GM23338 (cell line): ENCODE results near the gene MYADM. TPM values are rescaled to one million over a fixed set of nuclear protein-coding genes. Genes with fewer than 3 reads are reported as not detected.

ENCODE experiments used
- ATAC-seq: fragments of 200-7000 bp; cut with Tn5 transposase; 3 replicates; pipeline ENCODE4 v1.9.1; 2020
- DNase-seq: peaks from one replicate; pipeline ENCODE4 v3.0.0-alpha.2; 2015; ENCODE audit warnings: low spot score
- H2AFZ ChIP-seq: fragments of 200-600 bp; sonication (generic); 2 replicates; pipeline ENCODE4 v1.8.0; 2016; ENCODE audit warnings: antibody characterized with exemption, mild to moderate bottlenecking, moderate library complexity
- H3F3A ChIP-seq: fragments of 200-600 bp; sonication (generic); replicated peaks from 2 replicates; pipeline ENCODE4 v1.8.0; 2017; ENCODE audit warnings: antibody characterized with exemption, mixed run types, low read depth
- H3K27ac ChIP-seq: fragments of 200-600 bp; sonication (generic); 2 replicates; pipeline ENCODE4 v1.6.1; 2016; ENCODE audit warnings: low read depth
- H3K27me3 ChIP-seq: fragments of 200-600 bp; sonication (generic); 2 replicates; pipeline ENCODE4 v1.8.0; 2016; ENCODE audit warnings: mild to moderate bottlenecking, mixed run types, moderate library complexity; ENCODE audit not compliant: insufficient read depth
- H3K36me3 ChIP-seq: fragments of 200-600 bp; sonication (generic); 2 replicates; pipeline ENCODE4 v1.8.0; 2016; ENCODE audit warnings: mild to moderate bottlenecking; ENCODE audit not compliant: insufficient read depth
- H3K4me1 ChIP-seq: fragments of 200-600 bp; sonication (generic); 2 replicates; pipeline ENCODE4 v1.8.0; 2016; ENCODE audit warnings: mild to moderate bottlenecking, moderate library complexity; ENCODE audit not compliant: insufficient read depth
- H3K4me2 ChIP-seq: fragments of 200-600 bp; sonication (generic); 2 replicates; pipeline ENCODE4 v1.7.1; 2017; ENCODE audit warnings: mixed run types
- H3K4me3 ChIP-seq: fragments of 200-600 bp; sonication (generic); 2 replicates; pipeline ENCODE4 v1.6.1; 2016; ENCODE audit warnings: mixed run types
- H3K79me2 ChIP-seq: fragments of 200-600 bp; sonication (generic); replicated peaks from 2 replicates; pipeline ENCODE4 v1.8.0; 2017; ENCODE audit warnings: mild to moderate bottlenecking; ENCODE audit not compliant: insufficient read depth
- H3K9me2 ChIP-seq: fragments of 200-600 bp; sonication (generic); 2 replicates; pipeline ENCODE4 v1.8.0; 2017; ENCODE audit not compliant: insufficient read depth
- H4K20me1 ChIP-seq: fragments of 200-600 bp; sonication (generic); replicated peaks from 2 replicates; pipeline ENCODE4 v1.8.0; 2017; ENCODE audit warnings: mild to moderate bottlenecking; ENCODE audit not compliant: insufficient read depth
- H3K27ac Mint-ChIP-seq: 2 replicates; pipeline ENCODE4 v1.8.0; 2020; ENCODE audit warnings: inconsistent platforms, mild to moderate bottlenecking, moderate library complexity, mixed read lengths
- H3K27me3 Mint-ChIP-seq: 3 replicates; pipeline ENCODE4 v1.8.0; 2022; ENCODE audit warnings: low read depth, mild to moderate bottlenecking, moderate library complexity, mixed read lengths, inconsistent platforms; ENCODE audit not compliant: insufficient read depth, poor library complexity
- H3K36me3 Mint-ChIP-seq: 3 replicates; pipeline ENCODE4 v1.8.0; 2021; ENCODE audit warnings: low read depth, mild to moderate bottlenecking, inconsistent platforms, moderate library complexity, mixed read lengths
- H3K4me1 Mint-ChIP-seq: 3 replicates; pipeline ENCODE4 v1.8.0; 2020; ENCODE audit warnings: mild to moderate bottlenecking, inconsistent platforms, mixed read lengths
- H3K4me3 Mint-ChIP-seq: 3 replicates; pipeline ENCODE4 v1.8.0; 2021; ENCODE audit warnings: moderate library complexity, mild to moderate bottlenecking, inconsistent platforms, mixed read lengths
- H3K9me3 Mint-ChIP-seq: 3 replicates; pipeline ENCODE4 v1.8.0; 2020; ENCODE audit warnings: moderate library complexity, mild to moderate bottlenecking, inconsistent platforms, mixed read lengths
- CREB1 ChIP-seq: fragments of 250-450 bp; sonication (Bioruptor Pico); IDR thresholded peaks from 2 replicates; pipeline ENCODE4 v1.5.0; 2020; ENCODE audit warnings: low read depth, mild to moderate bottlenecking, moderate library complexity
- ETS1 ChIP-seq: IDR thresholded peaks from 2 replicates; pipeline ENCODE4 v1.6.1; 2016; ENCODE audit warnings: antibody characterized with exemption
- EZH2 ChIP-seq: fragments of 200-600 bp; sonication (generic); IDR thresholded peaks from one replicate; pipeline ENCODE4 v1.8.0; 2017; ENCODE audit warnings: antibody characterized with exemption, mild to moderate bottlenecking, low read depth; ENCODE audit not compliant: unreplicated experiment
- EZH2phosphoT487 ChIP-seq: fragments of 200-600 bp; sonication (generic); IDR thresholded peaks from one replicate; pipeline ENCODE4 v1.8.1; 2018; ENCODE audit warnings: antibody characterized with exemption; ENCODE audit not compliant: unreplicated experiment
- JUNB ChIP-seq: IDR thresholded peaks from one replicate; pipeline ENCODE4 v1.6.1; 2016; ENCODE audit warnings: antibody characterized with exemption; ENCODE audit not compliant: unreplicated experiment
- NANOG ChIP-seq: IDR thresholded peaks from 2 replicates; pipeline ENCODE4 v1.6.1; 2016; ENCODE audit warnings: antibody characterized with exemption, borderline replicate concordance
- POLR2AphosphoS5 ChIP-seq: IDR thresholded peaks from 2 replicates; pipeline ENCODE4 v1.6.1; 2016; ENCODE audit warnings: antibody characterized with exemption, low read depth
- STAT1 ChIP-seq: IDR thresholded peaks from one replicate; pipeline ENCODE4 v1.6.1; 2016; ENCODE audit warnings: antibody characterized with exemption; ENCODE audit not compliant: unreplicated experiment
- ZNF114 ChIP-seq: fragments of 250-450 bp; sonication (Bioruptor Pico); IDR thresholded peaks from 2 replicates; pipeline ENCODE4 v1.5.0; 2020; ENCODE audit warnings: mild to moderate bottlenecking, moderate library complexity
- ZNF331 ChIP-seq: fragments of 250-450 bp; sonication (Bioruptor Pico); IDR thresholded peaks from 2 replicates; pipeline ENCODE4 v1.5.0; 2020; ENCODE audit warnings: low read depth, mild to moderate bottlenecking, moderate library complexity
- polyA plus RNA-seq: library from polyadenylated mRNA; unstranded; fragments of >200 nt; fragmentation: Nextera tagmentation; extraction: Ambion mirVana; gene quantifications from 2 replicates; pipeline ENCODE4 v1.2.1, GENCODE V29; 2016
- total RNA-seq: library from RNA; depleted of rRNA; stranded (reverse); fragments of >200 nt; shearing (Covaris generic); gene quantifications from 2 replicates; pipeline ENCODE4 v1.2.3, GENCODE V29; 2014
- TF ChIP-seq, protein P1 (sequence below): IDR thresholded peaks from one replicate; pipeline ENCODE4 v1.6.1; 2018; ENCODE audit warnings: antibody characterized with exemption; ENCODE audit not compliant: unreplicated experiment

Gene MYADM
- total and polyA plus RNA-seq, 2 experiments from 2014 or later: 49.9 to 57.1 TPM

GRCh38 chr19:53908935-53909415 is 41.3 kb downstream of the MYADM start, which contains the start of gene CACNG7:
TSS of gene CACNG7 (plus strand) at chr19:53909278. CDS start at chr19:53912832, 3,554 bp downstream.
- no peaks in the 10 kb centered on the region; the same call in 1 of the 2 replicates for H4K20me1 ChIP-seq
- TF ChIP-seq JUNB (no peak), STAT1 (no peak), NANOG (no peak), POLR2AphosphoS5 (0 out of 2 replicates have a peak, but pooled peaks have one; percentile 24)
- TF ChIP-seq, protein P1, sequence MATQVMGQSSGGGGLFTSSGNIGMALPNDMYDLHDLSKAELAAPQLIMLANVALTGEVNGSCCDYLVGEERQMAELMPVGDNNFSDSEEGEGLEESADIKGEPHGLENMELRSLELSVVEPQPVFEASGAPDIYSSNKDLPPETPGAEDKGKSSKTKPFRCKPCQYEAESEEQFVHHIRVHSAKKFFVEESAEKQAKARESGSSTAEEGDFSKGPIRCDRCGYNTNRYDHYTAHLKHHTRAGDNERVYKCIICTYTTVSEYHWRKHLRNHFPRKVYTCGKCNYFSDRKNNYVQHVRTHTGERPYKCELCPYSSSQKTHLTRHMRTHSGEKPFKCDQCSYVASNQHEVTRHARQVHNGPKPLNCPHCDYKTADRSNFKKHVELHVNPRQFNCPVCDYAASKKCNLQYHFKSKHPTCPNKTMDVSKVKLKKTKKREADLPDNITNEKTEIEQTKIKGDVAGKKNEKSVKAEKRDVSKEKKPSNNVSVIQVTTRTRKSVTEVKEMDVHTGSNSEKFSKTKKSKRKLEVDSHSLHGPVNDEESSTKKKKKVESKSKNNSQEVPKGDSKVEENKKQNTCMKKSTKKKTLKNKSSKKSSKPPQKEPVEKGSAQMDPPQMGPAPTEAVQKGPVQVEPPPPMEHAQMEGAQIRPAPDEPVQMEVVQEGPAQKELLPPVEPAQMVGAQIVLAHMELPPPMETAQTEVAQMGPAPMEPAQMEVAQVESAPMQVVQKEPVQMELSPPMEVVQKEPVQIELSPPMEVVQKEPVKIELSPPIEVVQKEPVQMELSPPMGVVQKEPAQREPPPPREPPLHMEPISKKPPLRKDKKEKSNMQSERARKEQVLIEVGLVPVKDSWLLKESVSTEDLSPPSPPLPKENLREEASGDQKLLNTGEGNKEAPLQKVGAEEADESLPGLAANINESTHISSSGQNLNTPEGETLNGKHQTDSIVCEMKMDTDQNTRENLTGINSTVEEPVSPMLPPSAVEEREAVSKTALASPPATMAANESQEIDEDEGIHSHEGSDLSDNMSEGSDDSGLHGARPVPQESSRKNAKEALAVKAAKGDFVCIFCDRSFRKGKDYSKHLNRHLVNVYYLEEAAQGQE: no peak
- ATAC-seq (peak; percentile 14), DNase-seq (peak; percentile 83)
- peaks cover 47% of the 10 kb centered on the region for H3K4me1 Mint-ChIP-seq
- H3K79me2 ChIP-seq: peaks cover 31% of the 10 kb centered on the region
- peaks cover 12% of the 10 kb centered on the region; the same call in 1 of the 2 replicates for H3K4me1 ChIP-seq
- H3F3A ChIP-seq: peaks cover 21% of the 10 kb centered on the region; the same call in 1 of the 2 replicates
- peak within 1 kb of the TSS; percentile 87 for H3K4me3 Mint-ChIP-seq
- peak within 1 kb of the TSS; percentile 69; the same call in 1 of the 2 replicates for H3K27ac ChIP-seq
- H3K36me3 ChIP-seq: peaks cover 5% of the 10 kb centered on the region; the same call in 1 of the 2 replicates
- peaks cover 17% of the 10 kb centered on the region for H3K36me3 Mint-ChIP-seq
- peaks cover 41% of the 10 kb centered on the region for H3K27me3 ChIP-seq
- H2AFZ ChIP-seq: peak within 1 kb of the TSS; percentile 88; the same call in 1 of the 2 replicates
- H3K9me2 ChIP-seq: no peaks in the 10 kb centered on the region
- peak within 1 kb of the TSS; percentile 28 for H3K27ac Mint-ChIP-seq
- peak within 1 kb of the TSS; percentile 96 for H3K4me2 ChIP-seq
- H3K27me3 Mint-ChIP-seq: peaks cover 55% of the 10 kb centered on the region
- H3K4me3 ChIP-seq: peak within 1 kb of the TSS; percentile 95
- H3K9me3 Mint-ChIP-seq: peaks cover 6% of the 10 kb centered on the region; the same call in 2 of the 3 replicates

DNA sequence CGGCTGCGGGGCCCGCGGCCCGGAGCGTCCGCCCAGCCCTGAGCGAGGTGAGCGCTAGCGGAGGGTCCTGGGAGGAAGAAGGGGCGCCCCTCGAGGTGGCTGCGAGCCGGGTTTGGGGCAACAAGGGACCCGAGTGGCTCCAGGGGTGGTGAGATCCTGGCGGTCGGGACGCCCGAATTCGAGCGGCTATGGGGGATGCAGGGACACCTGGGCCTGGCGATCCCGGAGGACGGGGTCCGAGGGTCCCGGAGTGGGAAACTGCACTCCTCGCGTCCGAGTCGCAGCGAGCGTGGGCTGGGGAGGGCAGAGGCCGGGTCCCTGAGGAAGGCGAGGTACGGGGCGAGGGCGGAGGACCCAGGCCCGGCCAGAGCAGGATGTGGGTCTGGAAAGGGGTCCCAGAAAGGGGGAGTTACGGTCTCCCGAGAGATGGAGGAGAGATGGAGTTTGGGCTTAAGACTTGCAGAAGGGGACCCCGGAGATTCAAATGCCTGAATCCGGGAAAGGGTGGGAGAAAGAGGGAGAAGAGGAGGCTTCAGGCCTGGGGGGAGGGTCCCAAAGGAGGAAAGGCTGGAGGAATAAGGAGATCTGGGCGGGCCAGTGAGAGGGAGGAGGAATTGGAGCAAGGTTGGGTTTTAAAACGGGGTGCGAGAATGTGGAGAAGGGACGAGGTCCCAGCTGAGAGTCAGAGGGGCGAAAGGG is 41.9 kb downstream of the MYADM start:
- H3K4me1 Mint-ChIP-seq: peaks cover 47% of the 10 kb centered on the region
- no peak overlapping the region for H2AFZ ChIP-seq
- H3K36me3 Mint-ChIP-seq: peaks cover 24% of the 10 kb centered on the region
- H3K4me3 ChIP-seq: peak overlapping the region; percentile 95
- peaks cover 41% of the 10 kb centered on the region for H3K27me3 ChIP-seq
- peaks cover 6% of the 10 kb centered on the region; the same call in 2 of the 3 replicates for H3K9me3 Mint-ChIP-seq
- H3K9me2 ChIP-seq: no peaks in the 10 kb centered on the region
- no peak overlapping the region for H3K27ac Mint-ChIP-seq
- DNase-seq: peak; percentile 68
- H3K79me2 ChIP-seq: peaks cover 36% of the 10 kb centered on the region
- H3K4me1 ChIP-seq: peaks cover 12% of the 10 kb centered on the region; the same call in 1 of the 2 replicates
- H3K27me3 Mint-ChIP-seq: peaks cover 54% of the 10 kb centered on the region
- H3F3A ChIP-seq: peaks cover 25% of the 10 kb centered on the region; the same call in 1 of the 2 replicates
- peak; percentile 2; the same call in 2 of the 3 replicates for ATAC-seq
- H4K20me1 ChIP-seq: no peaks in the 10 kb centered on the region; the same call in none of the 2 replicates
- H3K36me3 ChIP-seq: peaks cover 8% of the 10 kb centered on the region; the same call in 1 of the 2 replicates
- peak overlapping the region; percentile 84 for H3K4me3 Mint-ChIP-seq
- H3K27ac ChIP-seq: no peak overlapping the region
- peak overlapping the region; percentile 96 for H3K4me2 ChIP-seq
- no peak for TF ChIP-seq EZH2phosphoT487
- TF ChIP-seq CREB1: no peak
- TF ChIP-seq STAT1: no peak
- no peak for TF ChIP-seq EZH2
- TF ChIP-seq POLR2AphosphoS5: no peak
- TF ChIP-seq NANOG: no peak
- TF ChIP-seq ZNF331 (CRISPR knock-in tag): no peak
- TF ChIP-seq ETS1: no peak
- TF ChIP-seq ZNF114 (CRISPR knock-in tag): no peak
- TF ChIP-seq, protein P1: no peak
